Fibroblast of gingiva (primary cell): ENCODE measurements around the gene KCNJ9.
"Not testable (repeated sequence)": the region's sequence is repeated elsewhere in the genome, so short reads cannot be mapped to it uniquely, and the experiment has no call there.

Experiments used
- DNase-seq: peaks from one replicate; pipeline ENCODE4 v3.0.0-alpha.2; 2011; ENCODE audit warnings: low read depth

The KCNJ9 gene

DNA sequence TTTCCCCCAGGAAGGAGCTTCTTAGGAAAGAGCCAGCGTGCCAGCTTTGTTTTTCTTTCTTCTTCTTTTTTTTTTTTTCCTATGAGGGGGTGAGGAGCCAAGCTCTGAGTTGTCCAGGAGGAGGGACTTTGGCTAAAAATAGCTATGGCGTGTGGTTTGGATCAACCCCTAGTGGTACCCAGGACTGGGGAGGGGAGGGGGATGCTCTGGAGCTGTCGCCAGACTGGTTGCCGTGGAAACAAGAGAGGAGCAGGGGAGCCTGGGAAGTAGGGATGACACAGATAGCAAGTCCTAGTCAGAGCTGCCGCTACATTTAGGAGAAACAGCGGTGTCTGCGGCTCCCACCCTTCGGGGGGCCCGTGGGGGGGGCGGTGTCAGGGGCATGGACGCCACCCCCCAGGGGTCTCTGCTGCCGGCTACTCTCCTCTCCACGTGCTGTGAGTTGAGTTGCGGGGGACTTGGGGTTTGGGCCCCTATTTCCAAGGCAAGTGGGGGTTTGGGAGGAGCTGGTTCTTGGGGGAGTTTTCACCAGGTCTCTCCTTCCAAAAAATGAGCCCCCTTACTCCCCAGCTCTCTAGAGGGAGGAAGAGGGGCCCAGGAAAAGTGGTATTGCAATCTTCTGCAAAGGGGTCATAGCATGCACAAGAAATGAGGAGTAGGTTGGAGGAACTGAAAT lies at the start of gene KCNJ9:
Gene KCNJ9, plus strand, starts transcription at position 278 of the 676 bp plus-strand sequence. CDS start 2,493 bp downstream, outside the sequence.
- DNase-seq: peak; percentile 36

DNA sequence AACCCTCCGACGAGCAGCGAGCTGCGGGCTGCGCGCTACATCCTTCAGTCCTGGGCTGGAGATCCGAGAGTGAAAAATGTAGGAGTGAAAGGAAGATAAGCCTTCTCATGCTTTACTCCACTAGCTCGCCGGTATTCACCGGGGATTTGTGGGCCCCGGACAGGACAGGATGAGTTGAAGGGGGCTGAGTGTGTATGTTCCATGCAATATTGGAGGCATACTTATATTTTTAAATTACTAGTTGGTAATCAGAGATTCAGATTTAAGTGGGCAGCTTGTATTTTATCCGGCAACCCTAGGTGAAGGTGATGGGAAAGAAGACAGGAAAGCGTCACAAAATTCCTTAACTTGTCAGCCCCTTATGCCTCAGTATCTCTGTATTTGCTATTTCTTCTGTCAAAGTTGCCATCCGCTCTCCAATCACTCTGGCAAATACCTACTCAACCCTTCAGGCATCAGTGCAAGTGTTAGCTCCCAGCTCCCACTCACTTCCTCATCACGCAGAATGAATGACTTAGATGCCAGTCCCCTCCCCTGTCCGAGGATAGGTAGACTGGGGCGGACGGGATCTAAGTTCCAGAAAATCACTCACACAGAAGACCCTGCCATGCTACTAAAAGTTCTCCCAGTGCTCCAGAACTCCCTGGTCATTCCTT lies 49.0 kb upstream of the KCNJ9 start:
- no peak for DNase-seq

DNA sequence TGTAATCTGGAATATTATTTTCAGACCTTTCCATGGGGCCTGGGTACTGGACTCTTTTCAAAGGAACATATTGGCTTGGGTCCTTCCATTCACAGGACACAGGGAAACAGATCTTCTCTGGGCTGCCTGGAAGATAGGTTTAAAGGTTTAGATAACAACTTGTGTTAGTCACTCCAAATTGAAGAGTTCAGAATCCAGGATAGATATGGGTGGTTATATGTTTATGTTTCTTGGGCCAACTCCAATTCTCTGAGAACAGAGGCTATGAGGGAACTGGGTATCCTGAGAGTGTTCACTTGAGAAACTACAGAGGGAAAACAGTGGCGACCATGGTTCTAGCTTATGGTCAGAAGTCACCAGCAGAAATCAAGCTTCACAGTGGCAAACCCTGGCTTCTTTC lies 40.9 kb upstream of the KCNJ9 start:
- DNase-seq: no peak

DNA sequence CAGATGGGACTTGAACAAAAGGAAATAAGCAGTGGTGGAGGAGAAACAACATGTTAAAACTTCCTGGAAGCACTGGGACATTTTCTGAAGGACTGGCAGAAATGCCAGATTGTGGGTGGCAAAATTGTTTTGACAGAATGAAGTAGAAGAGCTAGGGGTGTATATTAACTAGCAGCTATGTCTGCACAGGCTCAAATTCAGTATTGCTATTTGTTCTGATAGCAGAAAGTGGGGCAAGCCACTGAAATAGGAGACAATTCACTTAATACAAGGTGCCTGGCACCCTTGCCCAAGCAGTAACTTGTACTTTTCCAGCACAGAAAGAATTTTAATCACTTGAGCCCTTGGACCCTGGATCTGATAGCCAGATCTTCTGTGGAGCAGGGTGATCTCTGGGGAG lies 37.8 kb upstream of the KCNJ9 start:
- no peak for DNase-seq

DNA sequence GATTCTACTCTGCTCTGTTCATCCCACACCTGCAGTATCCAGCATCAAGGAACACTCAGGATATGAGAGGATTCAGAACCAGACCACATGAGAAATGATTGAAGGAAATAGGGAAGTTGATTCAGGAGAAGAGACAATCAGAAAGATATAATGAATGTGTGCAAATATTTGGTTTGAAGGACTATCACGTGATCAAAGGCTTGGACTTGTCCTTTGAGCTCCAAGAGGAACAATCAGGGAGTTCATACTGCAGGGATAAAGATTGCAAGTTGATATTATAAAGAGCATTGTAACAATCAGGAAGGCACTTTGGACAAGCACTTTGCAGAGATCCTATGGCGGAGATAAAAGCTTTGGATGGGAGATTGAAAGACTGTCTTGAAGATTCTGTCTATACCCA lies 35.7 kb upstream of the KCNJ9 start:
- no peak for DNase-seq

DNA sequence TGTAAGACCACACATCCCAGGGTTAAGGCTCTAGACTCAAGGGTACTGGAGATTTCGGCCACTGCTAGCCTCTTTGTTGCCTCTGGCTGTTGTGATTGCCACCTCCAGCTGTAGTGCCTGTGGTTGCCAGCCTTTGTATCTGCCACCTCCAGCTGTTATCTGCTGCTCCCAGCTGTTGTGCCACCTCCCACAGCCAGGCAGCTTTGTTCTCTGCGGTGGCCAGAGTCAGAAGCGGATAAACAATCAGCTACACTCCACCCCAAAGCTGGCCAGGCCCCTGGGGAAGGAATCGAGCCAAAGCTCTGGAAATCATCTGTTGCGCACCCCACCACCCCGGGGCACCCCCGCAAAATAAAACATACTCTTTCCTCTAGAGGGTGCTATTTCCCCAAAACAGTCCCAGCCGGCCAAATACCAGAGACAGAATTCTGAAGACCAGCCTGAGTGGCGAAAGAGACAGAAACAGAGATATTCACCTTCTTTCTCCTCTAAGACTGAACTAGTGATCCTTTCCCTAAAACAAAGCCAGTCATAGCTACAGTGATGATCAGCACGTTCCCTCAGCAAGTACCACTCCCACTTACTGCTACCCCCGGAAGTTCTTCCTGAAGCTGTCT lies 34.7 kb upstream of the KCNJ9 start:
- DNase-seq: peak; percentile 54

DNA sequence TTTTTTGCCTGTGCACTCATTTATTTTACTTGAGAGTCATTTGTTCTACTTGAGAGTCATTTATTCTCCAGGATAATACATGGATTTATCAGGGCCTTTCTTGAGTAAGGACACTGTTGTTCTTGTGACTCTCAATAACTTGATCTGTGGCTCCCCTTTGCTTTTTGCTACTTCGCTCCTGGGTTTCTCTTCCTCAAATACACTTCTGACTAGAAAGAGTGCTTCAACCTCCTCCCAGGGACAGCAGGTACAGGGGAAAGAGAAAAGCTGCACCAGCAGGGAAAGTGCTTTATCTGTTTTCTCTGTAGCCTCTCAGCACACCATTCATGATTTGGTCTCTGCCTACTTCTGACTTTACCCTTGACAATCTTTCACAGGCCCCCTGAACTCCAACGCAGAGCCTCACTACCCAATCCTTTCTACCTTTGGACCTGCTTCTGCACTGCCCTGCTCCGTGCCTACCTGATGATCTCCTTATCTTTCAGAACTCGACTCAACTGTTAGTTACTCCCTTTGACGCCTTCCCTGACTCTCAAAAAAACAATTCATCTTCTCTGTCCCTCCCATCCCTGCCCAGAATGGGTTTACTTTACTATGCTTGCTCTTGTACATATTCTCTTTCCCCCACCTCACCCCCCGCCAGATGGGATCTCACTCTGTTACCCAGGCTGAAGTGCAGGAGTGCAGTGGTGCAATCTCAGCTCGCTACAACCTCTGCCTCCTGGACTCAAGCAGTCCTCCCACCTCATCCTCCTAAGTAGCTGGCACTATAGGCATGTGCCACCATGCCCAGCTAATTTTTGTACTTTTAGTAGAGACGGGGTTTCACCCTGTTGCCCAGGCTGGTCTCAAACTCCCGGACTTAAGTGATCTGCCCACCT lies 34.0 kb upstream of the KCNJ9 start:
- no peak for DNase-seq

DNA sequence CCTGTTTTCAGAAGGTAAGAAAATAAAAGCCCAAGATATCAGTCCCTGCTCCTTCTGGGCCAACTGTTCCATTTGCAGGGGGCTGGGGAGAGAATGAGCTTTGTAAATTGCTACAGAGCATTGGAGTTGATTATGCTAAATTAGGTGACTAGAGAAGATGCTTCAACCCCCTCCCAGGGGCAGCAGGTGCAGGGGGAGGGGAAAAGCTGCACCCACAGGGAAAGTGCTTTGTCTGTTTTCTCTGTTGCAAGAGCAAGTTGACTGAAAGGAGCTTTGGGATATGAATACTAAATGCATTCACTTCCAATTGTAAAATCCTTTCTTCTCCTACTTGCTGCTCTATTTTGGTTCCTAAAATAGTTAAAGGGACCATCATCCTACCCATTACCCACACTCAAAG lies 33.0 kb upstream of the KCNJ9 start:
- DNase-seq: no peak

DNA sequence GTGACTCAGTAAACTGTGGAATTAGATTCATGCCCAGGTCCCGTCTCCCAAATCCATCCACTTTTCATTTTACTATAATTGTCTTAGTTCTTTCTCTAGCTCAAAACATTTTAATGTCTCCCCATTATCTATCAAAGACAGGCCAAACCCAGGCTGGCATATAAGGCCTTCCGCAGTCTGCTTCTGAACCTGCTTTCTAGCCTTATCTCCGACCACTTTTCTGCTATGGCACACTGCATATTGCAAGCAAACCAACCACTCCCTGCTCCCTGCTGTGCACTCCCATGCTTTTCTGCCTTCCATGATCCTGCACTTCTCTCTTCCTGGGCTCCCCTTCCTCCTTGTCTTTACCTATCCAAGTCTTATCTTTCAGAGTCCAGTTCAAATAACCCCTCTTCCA lies 32.2 kb upstream of the KCNJ9 start:
- no peak for DNase-seq

DNA sequence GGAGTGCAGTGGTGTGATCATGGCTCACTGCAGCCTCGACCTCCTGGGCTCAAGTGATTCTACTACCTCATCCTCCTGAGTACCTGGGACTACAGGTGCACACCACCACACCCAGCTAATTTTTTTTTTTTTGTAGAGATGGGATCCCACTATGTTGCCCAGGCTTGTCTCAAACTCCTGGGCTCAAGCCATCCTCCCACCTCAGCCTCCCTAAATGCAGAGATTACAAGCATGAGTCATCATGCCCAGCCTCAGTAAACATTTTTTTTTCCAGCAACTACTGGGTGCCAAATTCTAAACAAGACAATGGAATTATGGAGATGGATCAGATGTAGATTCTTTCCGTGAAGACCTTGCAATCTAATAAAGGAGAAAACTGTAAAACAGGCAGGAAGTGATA lies 31.2 kb upstream of the KCNJ9 start:
- DNase-seq: not testable (repeated sequence)

DNA sequence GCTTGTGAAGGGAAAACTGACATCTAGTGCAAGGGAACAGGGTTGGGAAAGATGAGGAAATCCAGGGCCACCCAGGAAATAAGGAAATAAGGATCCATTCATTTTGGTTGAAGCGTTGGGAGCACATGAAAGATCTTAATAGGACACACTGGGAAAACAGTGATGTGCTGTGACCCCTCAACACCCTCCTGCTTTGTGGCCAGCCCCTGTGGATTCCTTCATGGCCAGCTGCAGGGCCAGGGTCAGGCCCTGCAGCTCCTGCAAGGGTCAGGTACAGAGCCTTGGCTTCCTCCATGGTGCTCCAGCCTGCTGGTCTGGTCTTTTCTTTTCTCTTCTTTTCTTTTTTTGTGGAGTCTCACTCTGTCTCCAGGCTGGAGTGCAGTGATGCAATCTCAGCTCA lies 30.7 kb upstream of the KCNJ9 start:
- no peak for DNase-seq

DNA sequence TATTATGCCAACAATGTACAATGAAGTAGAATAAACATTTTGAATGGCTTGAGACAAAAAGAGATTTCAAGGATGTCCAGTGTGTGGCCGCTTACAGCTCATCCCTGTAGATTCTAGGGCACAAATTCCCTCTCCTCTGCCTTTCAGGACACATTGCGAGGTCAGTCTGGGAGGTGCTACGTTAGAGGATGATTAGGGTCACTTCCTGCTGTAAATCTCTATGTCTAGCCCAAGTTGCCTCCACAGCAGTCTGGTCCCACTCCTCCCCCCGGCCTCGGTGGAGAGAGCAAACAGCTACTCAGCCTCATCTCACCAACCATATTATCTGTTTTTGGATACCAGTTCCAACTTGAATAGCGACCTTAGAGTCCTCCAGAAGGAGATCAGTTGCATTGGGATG lies 28.4 kb upstream of the KCNJ9 start:
- no peak for DNase-seq

DNA sequence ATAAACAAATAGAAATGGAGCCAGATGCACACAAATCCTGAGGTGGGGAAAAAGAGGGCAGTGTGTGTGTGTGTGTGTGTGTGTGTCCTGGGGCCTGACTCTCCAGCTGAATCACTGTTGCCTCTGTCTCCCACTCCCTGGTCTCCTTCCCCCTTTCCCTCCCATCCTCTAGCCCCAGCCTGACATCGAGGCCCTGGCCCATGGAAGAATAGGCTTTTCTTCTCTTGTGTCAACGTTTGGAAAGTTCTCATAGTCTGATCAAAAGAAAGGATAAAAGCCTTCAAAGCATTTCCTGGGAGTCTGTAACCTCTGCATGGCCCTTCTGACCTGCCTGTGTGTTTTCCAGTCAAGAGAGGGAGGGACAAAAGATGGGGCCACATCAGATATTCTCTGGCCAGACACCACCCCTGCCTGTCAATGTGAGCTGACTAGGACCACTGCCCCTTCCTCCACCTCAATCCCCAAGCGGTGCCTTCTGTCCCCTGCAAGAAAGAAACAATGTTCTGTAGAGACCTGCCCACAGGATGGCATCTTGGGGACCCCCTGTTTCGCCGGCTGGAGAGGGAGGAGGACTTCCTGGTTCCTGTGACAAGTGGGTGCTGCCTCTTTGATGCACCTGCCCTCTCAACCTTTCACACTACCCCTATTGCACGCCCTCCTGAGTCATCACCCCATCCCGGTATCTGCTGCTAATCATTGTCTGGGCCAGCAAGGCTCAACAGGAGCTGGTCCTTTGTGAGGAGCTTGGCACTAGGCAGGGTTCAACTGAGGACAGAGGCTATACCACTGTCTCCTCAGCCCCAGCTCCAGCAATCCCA lies 27.6 kb upstream of the KCNJ9 start:
- DNase-seq: no peak

DNA sequence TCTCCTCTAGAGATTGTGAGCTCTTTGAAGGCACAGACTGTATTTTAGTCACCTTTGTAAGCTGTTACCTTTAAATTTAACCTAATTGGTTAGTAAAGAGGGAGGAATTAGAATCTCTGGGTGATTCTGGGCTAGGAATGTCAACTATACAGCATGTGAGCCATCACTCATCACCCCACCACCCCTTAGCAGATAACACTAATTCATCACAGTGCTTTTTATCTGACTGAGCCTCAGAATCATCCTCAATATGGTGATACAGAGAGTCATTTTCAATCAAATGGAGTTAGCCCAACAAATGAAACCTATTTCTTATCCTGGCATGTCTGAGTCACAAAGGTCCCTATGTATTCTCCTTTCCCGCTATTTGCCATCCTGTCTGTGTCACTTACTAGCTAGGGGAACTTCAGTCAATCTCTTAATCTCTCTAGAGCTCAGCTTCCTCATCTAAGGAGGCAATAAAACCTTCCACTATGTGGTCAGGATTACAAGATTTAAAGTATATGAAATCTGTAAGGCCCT lies 24.6 kb upstream of the KCNJ9 start:
- DNase-seq: no peak

DNA sequence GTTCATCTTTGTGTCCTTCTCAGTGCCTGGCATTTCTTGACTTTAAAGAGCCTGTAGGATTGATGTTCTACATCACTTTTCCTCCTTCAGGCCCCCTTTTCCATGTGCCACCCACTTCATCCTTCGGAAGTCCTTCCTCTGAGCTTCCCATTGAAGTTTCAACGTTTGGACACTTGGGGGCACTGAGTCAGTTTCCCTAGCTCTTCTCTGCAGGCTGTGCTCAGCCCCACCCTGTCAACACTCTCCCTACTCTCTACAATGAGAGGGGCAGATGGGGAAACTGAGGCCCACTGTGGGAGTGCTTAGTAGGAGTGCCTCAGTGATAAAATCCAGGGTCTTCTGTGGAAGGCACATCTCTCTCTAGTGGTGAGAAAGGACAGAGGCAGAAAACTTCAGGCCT lies 23.3 kb upstream of the KCNJ9 start:
- DNase-seq: no peak

DNA sequence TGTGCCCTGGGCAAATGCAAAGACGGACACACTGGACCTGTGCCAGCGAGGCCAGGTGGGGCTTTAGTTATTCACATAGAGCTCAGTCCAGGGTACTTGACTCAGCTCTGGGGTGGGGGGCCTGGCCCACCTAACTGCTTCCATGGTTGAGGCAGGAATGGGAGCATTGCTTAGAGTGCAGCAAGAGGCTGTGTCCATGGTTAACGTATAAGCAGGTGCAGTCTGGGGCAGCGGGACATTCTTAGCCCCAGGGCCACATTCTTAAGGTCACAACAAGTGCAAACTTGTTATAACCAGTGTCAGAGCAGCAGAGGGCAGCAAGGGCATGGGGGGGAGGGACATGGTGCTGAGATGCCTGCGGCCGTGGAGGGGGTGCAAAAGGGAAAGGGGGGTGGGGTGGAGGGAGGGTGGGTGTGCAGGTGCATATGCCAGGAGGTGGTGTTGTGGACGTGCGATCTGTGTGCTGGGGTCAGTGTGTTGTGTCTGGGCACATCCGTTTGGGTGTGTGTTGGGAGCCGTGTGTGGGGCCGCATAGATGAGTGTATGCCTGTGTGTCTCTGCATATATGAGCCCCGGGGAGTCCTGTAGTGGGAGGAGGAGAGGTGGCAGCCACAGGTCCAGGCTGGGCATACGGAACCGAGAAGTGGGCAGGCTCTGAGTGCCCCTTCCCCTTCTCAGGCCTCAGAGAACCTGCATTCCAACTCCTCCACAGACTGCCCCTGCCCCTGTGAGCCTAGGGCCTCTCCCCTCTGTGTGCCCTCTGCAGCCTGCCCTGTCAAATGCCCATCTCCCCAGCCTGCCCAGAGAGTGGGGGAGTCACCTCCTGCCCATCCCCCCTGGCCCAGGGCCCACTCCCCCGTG lies 19.7 kb upstream of the KCNJ9 start:
- no peak for DNase-seq

DNA sequence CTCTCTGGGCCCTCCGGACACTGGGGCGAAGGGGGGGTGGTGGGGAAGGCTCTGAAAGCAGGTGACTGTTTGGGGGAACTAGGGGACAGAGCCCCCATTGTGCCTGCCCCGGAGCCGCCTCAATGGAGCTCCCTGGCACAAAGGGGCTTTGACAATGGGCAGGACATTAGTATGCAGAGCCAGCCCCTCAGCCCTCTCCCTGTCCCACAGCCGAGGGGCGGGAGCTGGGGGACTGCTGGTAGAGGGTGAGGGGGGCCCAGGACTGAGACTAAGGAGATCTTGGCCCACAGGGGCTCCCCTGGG lies 19.2 kb upstream of the KCNJ9 start:
- DNase-seq: no peak

DNA sequence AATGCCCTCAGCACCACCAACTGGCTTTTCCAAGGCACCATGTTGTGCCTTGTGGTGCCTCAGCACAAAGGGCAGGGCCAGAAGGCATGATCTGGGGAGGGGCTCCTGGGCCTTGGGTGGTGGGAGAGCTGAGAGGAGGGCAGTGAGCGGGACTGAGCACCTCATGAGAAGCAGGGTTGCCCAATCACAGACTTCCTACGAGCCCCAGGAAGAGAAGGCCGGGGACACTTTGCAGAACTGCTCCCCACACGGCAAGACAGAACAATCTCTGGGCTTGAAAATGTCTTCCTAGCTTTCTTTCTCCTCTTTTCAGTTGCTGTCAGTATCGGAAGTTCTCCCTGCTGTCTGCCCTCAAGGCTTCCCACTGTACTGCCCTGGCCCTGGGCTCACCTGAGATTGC lies 18.2 kb upstream of the KCNJ9 start:
- no peak for DNase-seq

DNA sequence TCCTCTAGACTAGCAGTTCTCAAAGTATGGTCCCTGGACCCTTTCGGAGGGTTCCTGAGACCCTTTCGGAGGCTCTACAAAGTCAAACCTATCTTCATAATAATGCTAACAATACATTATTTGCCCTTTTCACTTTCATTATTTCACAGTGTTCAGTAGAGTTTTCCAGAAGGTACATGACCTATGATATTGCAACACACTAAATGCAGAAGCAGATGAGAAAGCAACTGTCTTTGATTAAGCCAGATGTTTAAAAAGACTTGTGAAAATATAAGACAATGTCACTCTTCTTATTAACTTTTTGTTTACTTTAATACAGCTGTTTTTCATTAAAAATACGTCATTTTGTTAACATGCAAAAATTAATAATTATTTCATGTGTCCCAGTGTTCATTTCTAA lies 17.2 kb upstream of the KCNJ9 start:
- peak; percentile 51 for DNase-seq

DNA sequence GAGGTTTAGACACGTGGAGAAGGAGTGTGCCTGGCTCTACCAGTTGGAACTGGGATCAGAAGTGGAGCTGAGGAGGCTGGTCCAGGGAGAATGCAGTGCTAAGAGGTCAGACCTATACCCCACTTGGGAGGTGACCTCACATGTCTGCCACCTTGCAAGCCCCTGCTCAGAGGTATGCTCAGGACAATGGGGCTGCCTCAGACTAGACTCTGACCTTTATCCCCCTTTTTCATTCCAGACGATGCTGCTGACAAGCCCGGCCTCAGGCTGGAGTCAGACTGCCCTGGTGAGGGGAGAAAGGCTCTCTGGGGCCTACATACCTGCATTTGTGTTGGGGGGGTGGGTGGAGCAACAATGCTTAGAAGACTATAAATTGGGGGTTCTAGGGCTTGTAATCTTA lies 16.6 kb upstream of the KCNJ9 start:
- no peak for DNase-seq
